GM23338 (cell line): ENCODE measurements around the gene CA12. TPM values are rescaled to one million over a fixed set of nuclear protein-coding genes. Genes with fewer than 3 reads are reported as not detected.

ENCODE experiments used
- ATAC-seq: fragments of 200-7000 bp; cut with Tn5 transposase; 3 replicates; pipeline ENCODE4 v1.9.1; 2020
- DNase-seq: peaks from one replicate; pipeline ENCODE4 v3.0.0-alpha.2; 2015; ENCODE audit warnings: low spot score
- H2AFZ ChIP-seq: fragments of 200-600 bp; sonication (generic); 2 replicates; pipeline ENCODE4 v1.8.0; 2016; ENCODE audit warnings: antibody characterized with exemption, mild to moderate bottlenecking, moderate library complexity
- H3F3A ChIP-seq: fragments of 200-600 bp; sonication (generic); replicated peaks from 2 replicates; pipeline ENCODE4 v1.8.0; 2017; ENCODE audit warnings: antibody characterized with exemption, mixed run types, low read depth
- H3K27ac ChIP-seq: fragments of 200-600 bp; sonication (generic); 2 replicates; pipeline ENCODE4 v1.6.1; 2016; ENCODE audit warnings: low read depth
- H3K27me3 ChIP-seq: fragments of 200-600 bp; sonication (generic); 2 replicates; pipeline ENCODE4 v1.8.0; 2016; ENCODE audit warnings: mild to moderate bottlenecking, mixed run types, moderate library complexity; ENCODE audit not compliant: insufficient read depth
- H3K36me3 ChIP-seq: fragments of 200-600 bp; sonication (generic); 2 replicates; pipeline ENCODE4 v1.8.0; 2016; ENCODE audit warnings: mild to moderate bottlenecking; ENCODE audit not compliant: insufficient read depth
- H3K4me1 ChIP-seq: fragments of 200-600 bp; sonication (generic); 2 replicates; pipeline ENCODE4 v1.8.0; 2016; ENCODE audit warnings: mild to moderate bottlenecking, moderate library complexity; ENCODE audit not compliant: insufficient read depth
- H3K4me2 ChIP-seq: fragments of 200-600 bp; sonication (generic); 2 replicates; pipeline ENCODE4 v1.7.1; 2017; ENCODE audit warnings: mixed run types
- H3K4me3 ChIP-seq: fragments of 200-600 bp; sonication (generic); 2 replicates; pipeline ENCODE4 v1.6.1; 2016; ENCODE audit warnings: mixed run types
- H3K79me2 ChIP-seq: fragments of 200-600 bp; sonication (generic); replicated peaks from 2 replicates; pipeline ENCODE4 v1.8.0; 2017; ENCODE audit warnings: mild to moderate bottlenecking; ENCODE audit not compliant: insufficient read depth
- H3K9me2 ChIP-seq: fragments of 200-600 bp; sonication (generic); 2 replicates; pipeline ENCODE4 v1.8.0; 2017; ENCODE audit not compliant: insufficient read depth
- H4K20me1 ChIP-seq: fragments of 200-600 bp; sonication (generic); replicated peaks from 2 replicates; pipeline ENCODE4 v1.8.0; 2017; ENCODE audit warnings: mild to moderate bottlenecking; ENCODE audit not compliant: insufficient read depth
- H3K27ac Mint-ChIP-seq: 2 replicates; pipeline ENCODE4 v1.8.0; 2020; ENCODE audit warnings: inconsistent platforms, mild to moderate bottlenecking, moderate library complexity, mixed read lengths
- H3K27me3 Mint-ChIP-seq: 3 replicates; pipeline ENCODE4 v1.8.0; 2022; ENCODE audit warnings: low read depth, mild to moderate bottlenecking, moderate library complexity, mixed read lengths, inconsistent platforms; ENCODE audit not compliant: insufficient read depth, poor library complexity
- H3K36me3 Mint-ChIP-seq: 3 replicates; pipeline ENCODE4 v1.8.0; 2021; ENCODE audit warnings: low read depth, mild to moderate bottlenecking, inconsistent platforms, moderate library complexity, mixed read lengths
- H3K4me1 Mint-ChIP-seq: 3 replicates; pipeline ENCODE4 v1.8.0; 2020; ENCODE audit warnings: mild to moderate bottlenecking, inconsistent platforms, mixed read lengths
- H3K4me3 Mint-ChIP-seq: 3 replicates; pipeline ENCODE4 v1.8.0; 2021; ENCODE audit warnings: moderate library complexity, mild to moderate bottlenecking, inconsistent platforms, mixed read lengths
- H3K9me3 Mint-ChIP-seq: 3 replicates; pipeline ENCODE4 v1.8.0; 2020; ENCODE audit warnings: moderate library complexity, mild to moderate bottlenecking, inconsistent platforms, mixed read lengths
- CREB1 ChIP-seq: fragments of 250-450 bp; sonication (Bioruptor Pico); IDR thresholded peaks from 2 replicates; pipeline ENCODE4 v1.5.0; 2020; ENCODE audit warnings: low read depth, mild to moderate bottlenecking, moderate library complexity
- EZH2 ChIP-seq: fragments of 200-600 bp; sonication (generic); IDR thresholded peaks from one replicate; pipeline ENCODE4 v1.8.0; 2017; ENCODE audit warnings: antibody characterized with exemption, mild to moderate bottlenecking, low read depth; ENCODE audit not compliant: unreplicated experiment
- EZH2phosphoT487 ChIP-seq: fragments of 200-600 bp; sonication (generic); IDR thresholded peaks from one replicate; pipeline ENCODE4 v1.8.1; 2018; ENCODE audit warnings: antibody characterized with exemption; ENCODE audit not compliant: unreplicated experiment
- JUNB ChIP-seq: IDR thresholded peaks from one replicate; pipeline ENCODE4 v1.6.1; 2016; ENCODE audit warnings: antibody characterized with exemption; ENCODE audit not compliant: unreplicated experiment
- NANOG ChIP-seq: IDR thresholded peaks from 2 replicates; pipeline ENCODE4 v1.6.1; 2016; ENCODE audit warnings: antibody characterized with exemption, borderline replicate concordance
- POLR2AphosphoS5 ChIP-seq: IDR thresholded peaks from 2 replicates; pipeline ENCODE4 v1.6.1; 2016; ENCODE audit warnings: antibody characterized with exemption, low read depth
- STAT1 ChIP-seq: IDR thresholded peaks from one replicate; pipeline ENCODE4 v1.6.1; 2016; ENCODE audit warnings: antibody characterized with exemption; ENCODE audit not compliant: unreplicated experiment
- ZNF114 ChIP-seq: fragments of 250-450 bp; sonication (Bioruptor Pico); IDR thresholded peaks from 2 replicates; pipeline ENCODE4 v1.5.0; 2020; ENCODE audit warnings: mild to moderate bottlenecking, moderate library complexity
- ZNF331 ChIP-seq: fragments of 250-450 bp; sonication (Bioruptor Pico); IDR thresholded peaks from 2 replicates; pipeline ENCODE4 v1.5.0; 2020; ENCODE audit warnings: low read depth, mild to moderate bottlenecking, moderate library complexity
- polyA plus RNA-seq: library from polyadenylated mRNA; unstranded; fragments of >200 nt; fragmentation: Nextera tagmentation; extraction: Ambion mirVana; gene quantifications from 2 replicates; pipeline ENCODE4 v1.2.1, GENCODE V29; 2016
- total RNA-seq: library from RNA; depleted of rRNA; stranded (reverse); fragments of >200 nt; shearing (Covaris generic); gene quantifications from 2 replicates; pipeline ENCODE4 v1.2.3, GENCODE V29; 2014
- TF ChIP-seq, protein P1 (sequence below), 2 experiments: fragments of 200-600 bp in 1 of 2; sonication (generic) in 1 of 2; conservative IDR thresholded peaks; 2 replicates each; pipeline versions ENCODE4 v1.5.1 to v1.6.1; 2016 to 2017; ENCODE audit warnings: antibody characterized with exemption in 2 of 2, low read depth in 2 of 2, mild to moderate bottlenecking in 2 of 2, moderate library complexity in 1 of 2
- TF ChIP-seq, protein P2 (sequence below): fragments of 250-450 bp; sonication (Bioruptor Pico); IDR thresholded peaks from 2 replicates; pipeline ENCODE4 v1.5.0; 2020; ENCODE audit warnings: mild to moderate bottlenecking, moderate library complexity

Gene CA12
- total and polyA plus RNA-seq, 2 experiments from 2014 or later, result 2.9 to 5.2 TPM

DNA sequence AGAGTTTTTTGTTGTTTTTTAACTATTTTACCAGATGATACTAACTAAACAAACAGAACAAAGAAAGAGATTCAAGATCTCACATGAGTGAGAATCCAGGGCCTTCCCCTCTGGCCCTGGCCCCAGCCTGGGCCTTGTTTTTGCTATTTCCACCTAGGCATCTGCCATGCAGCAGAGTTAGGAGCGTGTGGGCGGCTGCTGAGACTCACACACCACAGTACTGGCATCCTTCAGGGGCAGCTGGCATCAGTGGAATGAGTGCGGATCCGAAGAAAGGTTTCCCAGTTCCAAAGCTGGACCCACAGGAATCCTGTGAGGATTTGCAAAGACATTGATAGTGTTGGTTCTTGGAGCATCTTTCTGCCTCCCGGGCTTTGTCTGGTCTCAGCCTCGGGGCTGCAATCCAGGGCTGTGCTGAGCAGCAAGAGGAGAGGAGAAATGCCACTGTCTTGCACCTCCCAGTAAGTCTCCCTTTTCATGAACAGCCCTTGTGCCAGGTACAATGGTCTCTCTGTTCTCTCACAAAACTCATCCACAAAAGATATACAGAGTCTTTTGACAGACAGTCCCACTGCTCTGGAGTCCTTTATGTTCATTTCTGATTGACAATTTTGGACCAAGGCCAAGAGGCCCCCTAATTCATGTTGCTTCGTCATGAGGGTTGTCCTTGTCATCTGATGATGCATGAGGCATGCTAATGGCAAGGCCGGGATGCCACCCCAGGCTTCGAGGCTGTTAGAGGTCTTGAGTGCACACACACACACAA, 57.7 kb downstream of the CA12 start:
- Histone ChIP-seq H3K27me3 (no peaks in the 10 kb centered on the region), H3F3A (no peaks in the 10 kb centered on the region), H2AFZ (no peak overlapping the region; the same call in 1 of the 2 replicates), H4K20me1 (no peaks in the 10 kb centered on the region), H3K9me2 (no peaks in the 10 kb centered on the region), H3K36me3 (no peaks in the 10 kb centered on the region), H3K4me2 (0 out of 2 replicates have a peak overlapping the region, but pooled peaks have one; percentile 4), H3K4me3 (no peak overlapping the region), H3K79me2 (no peaks in the 10 kb centered on the region), H3K4me1 (peaks cover 18% of the 10 kb centered on the region), H3K27ac (no peak overlapping the region)
- H3K27ac Mint-ChIP-seq, result no peak overlapping the region
- TF ChIP-seq EZH2 (no peak), ZNF331 (CRISPR knock-in tag) (no peak), STAT1 (no peak), POLR2AphosphoS5 (no peak), EZH2phosphoT487 (no peak), NANOG (no peak)
- TF ChIP-seq, protein P1, sequence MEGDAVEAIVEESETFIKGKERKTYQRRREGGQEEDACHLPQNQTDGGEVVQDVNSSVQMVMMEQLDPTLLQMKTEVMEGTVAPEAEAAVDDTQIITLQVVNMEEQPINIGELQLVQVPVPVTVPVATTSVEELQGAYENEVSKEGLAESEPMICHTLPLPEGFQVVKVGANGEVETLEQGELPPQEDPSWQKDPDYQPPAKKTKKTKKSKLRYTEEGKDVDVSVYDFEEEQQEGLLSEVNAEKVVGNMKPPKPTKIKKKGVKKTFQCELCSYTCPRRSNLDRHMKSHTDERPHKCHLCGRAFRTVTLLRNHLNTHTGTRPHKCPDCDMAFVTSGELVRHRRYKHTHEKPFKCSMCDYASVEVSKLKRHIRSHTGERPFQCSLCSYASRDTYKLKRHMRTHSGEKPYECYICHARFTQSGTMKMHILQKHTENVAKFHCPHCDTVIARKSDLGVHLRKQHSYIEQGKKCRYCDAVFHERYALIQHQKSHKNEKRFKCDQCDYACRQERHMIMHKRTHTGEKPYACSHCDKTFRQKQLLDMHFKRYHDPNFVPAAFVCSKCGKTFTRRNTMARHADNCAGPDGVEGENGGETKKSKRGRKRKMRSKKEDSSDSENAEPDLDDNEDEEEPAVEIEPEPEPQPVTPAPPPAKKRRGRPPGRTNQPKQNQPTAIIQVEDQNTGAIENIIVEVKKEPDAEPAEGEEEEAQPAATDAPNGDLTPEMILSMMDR (conservative IDR thresholded peaks at IDR 0.05; ENCODE audit: low read depth in 2 of 2), result no peak
- no peaks in the 10 kb centered on the region for H3K9me3 Mint-ChIP-seq
- no peak overlapping the region for H3K4me3 Mint-ChIP-seq
- peaks cover 5% of the 10 kb centered on the region for H3K27me3 Mint-ChIP-seq
- H3K36me3 Mint-ChIP-seq, result no peaks in the 10 kb centered on the region
- DNase-seq (no peak), ATAC-seq (peak; percentile 60)
- H3K4me1 Mint-ChIP-seq, result peaks cover 17% of the 10 kb centered on the region

DNA sequence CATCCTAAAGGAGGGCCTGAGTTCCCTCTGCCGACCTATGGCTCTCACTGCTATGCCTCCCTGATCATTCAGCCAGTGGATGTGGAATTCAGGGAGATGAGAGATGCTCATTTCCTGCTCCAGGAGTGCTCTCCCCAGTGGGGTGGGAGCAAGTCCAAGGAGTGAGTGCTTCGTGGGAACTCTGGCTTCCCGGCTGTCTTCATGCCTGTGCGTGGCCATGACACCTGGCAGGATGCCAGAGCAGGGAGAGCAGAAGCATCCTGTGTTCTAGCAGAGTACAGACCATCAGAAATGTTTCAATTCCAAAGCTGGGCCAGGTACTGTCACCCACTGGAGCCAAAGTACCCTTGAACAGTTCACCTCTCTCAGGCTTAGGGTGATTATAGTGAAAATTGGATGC, 59.1 kb downstream of the CA12 start:
- no peaks in the 10 kb centered on the region for H3K36me3 ChIP-seq
- Mint-ChIP-seq H3K27me3 (peaks cover 5% of the 10 kb centered on the region), H3K27ac (no peak overlapping the region), H3K4me3 (no peak overlapping the region), H3K36me3 (no peaks in the 10 kb centered on the region), H3K4me1 (peaks cover 15% of the 10 kb centered on the region), H3K9me3 (no peaks in the 10 kb centered on the region)
- H3K4me3 ChIP-seq, result no peak overlapping the region
- 0 out of 2 replicates have a peak, but pooled peaks cover 3% of the 10 kb centered on the region for H3K9me2 ChIP-seq
- no peak overlapping the region for H2AFZ ChIP-seq
- H3K79me2 ChIP-seq, result no peaks in the 10 kb centered on the region
- no peak overlapping the region for H3K4me2 ChIP-seq
- DNase-seq (no peak), ATAC-seq (no peak; the same call in 1 of the 3 replicates)
- no peak overlapping the region for H3K27ac ChIP-seq
- H3K4me1 ChIP-seq, result peaks cover 18% of the 10 kb centered on the region
- H3F3A ChIP-seq, result no peaks in the 10 kb centered on the region
- H4K20me1 ChIP-seq, result no peaks in the 10 kb centered on the region
- H3K27me3 ChIP-seq, result no peaks in the 10 kb centered on the region
- TF ChIP-seq NANOG (no peak), STAT1 (no peak), ZNF114 (CRISPR knock-in tag) (no peak), CREB1 (CRISPR knock-in tag) (no peak), JUNB (no peak)
- TF ChIP-seq, protein P2, sequence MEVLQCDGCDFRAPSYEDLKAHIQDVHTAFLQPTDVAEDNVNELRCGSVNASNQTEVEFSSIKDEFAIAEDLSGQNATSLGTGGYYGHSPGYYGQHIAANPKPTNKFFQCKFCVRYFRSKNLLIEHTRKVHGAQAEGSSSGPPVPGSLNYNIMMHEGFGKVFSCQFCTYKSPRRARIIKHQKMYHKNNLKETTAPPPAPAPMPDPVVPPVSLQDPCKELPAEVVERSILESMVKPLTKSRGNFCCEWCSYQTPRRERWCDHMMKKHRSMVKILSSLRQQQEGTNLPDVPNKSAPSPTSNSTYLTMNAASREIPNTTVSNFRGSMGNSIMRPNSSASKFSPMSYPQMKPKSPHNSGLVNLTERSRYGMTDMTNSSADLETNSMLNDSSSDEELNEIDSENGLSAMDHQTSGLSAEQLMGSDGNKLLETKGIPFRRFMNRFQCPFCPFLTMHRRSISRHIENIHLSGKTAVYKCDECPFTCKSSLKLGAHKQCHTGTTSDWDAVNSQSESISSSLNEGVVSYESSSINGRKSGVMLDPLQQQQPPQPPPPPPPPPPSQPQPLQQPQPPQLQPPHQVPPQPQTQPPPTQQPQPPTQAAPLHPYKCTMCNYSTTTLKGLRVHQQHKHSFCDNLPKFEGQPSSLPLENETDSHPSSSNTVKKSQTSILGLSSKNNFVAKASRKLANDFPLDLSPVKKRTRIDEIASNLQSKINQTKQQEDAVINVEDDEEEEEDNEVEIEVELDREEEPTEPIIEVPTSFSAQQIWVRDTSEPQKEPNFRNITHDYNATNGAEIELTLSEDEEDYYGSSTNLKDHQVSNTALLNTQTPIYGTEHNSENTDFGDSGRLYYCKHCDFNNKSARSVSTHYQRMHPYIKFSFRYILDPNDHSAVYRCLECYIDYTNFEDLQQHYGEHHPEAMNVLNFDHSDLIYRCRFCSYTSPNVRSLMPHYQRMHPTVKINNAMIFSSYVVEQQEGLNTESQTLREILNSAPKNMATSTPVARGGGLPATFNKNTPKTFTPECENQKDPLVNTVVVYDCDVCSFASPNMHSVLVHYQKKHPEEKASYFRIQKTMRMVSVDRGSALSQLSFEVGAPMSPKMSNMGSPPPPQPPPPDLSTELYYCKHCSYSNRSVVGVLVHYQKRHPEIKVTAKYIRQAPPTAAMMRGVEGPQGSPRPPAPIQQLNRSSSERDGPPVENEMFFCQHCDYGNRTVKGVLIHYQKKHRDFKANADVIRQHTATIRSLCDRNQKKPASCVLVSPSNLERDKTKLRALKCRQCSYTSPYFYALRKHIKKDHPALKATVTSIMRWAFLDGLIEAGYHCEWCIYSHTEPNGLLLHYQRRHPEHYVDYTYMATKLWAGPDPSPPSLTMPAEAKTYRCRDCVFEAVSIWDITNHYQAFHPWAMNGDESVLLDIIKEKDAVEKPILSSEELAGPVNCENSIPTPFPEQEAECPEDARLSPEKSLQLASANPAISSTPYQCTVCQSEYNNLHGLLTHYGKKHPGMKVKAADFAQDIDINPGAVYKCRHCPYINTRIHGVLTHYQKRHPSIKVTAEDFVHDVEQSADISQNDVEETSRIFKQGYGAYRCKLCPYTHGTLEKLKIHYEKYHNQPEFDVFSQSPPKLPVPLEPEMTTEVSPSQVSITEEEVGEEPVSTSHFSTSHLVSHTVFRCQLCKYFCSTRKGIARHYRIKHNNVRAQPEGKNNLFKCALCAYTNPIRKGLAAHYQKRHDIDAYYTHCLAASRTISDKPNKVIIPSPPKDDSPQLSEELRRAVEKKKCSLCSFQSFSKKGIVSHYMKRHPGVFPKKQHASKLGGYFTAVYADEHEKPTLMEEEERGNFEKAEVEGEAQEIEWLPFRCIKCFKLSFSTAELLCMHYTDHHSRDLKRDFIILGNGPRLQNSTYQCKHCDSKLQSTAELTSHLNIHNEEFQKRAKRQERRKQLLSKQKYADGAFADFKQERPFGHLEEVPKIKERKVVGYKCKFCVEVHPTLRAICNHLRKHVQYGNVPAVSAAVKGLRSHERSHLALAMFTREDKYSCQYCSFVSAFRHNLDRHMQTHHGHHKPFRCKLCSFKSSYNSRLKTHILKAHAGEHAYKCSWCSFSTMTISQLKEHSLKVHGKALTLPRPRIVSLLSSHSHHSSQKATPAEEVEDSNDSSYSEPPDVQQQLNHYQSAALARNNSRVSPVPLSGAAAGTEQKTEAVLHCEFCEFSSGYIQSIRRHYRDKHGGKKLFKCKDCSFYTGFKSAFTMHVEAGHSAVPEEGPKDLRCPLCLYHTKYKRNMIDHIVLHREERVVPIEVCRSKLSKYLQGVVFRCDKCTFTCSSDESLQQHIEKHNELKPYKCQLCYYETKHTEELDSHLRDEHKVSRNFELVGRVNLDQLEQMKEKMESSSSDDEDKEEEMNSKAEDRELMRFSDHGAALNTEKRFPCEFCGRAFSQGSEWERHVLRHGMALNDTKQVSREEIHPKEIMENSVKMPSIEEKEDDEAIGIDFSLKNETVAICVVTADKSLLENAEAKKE (CRISPR knock-in tag), result no peak
- TF ChIP-seq, protein P1 (conservative IDR thresholded peaks at IDR 0.05; ENCODE audit: low read depth in 2 of 2), result no peak
